Measurements from ENCODE around the gene CDC16.

The CDC16 gene

DNA sequence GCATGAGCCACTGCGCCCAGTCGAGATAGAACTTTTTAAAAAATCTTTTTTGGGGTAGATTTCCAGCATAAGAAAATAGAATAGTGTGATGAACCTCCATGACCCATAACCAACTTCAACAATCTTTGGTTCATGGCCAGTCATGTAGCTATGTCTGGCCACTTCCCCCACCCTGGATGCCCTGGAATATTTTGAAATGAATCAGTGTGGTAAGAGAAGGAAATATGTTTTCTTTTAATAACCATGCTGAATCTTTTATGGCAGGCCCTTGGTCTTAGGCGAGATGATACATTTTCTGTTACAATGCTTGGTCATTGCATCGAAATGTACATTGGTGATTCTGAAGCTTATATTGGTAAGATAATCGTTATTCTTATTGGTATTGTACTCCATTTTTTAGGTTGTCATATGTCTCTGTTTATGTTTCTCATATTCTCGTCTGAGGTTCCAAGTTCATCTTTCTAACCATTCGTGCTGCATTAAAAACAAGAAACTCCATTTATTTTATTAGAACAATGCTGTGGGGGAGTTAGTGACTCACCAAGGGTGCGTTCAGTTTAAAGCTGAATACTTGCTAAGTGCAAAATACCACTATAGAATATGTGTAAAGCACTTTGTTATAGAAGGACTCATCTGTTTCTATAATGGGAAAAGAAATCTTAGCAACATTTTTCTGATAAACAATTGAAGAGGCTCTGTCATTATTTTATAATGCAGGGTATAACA is 30.4 kb downstream of the CDC16 start:
- no peak for DNase-seq

DNA sequence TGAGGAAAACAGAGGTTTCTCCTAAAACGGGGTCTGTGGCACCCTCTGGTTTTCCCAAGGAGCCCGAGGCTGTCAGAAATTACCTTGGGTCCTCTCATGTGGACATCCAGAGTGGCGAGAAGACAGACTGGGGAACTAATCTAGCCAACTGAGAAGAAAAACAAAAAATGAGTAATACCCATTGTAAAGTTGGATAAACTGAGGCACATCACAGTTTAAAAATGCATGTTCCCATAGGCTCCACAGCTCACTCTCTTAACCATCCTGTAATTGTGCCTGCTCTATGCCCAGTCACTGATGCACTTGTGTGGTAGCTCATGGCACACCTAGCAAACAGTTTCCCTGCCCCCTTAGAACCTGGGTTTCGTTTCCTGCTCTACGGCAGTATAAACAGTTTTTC is 31.5 kb downstream of the CDC16 start:
- DNase-seq = no peak

DNA sequence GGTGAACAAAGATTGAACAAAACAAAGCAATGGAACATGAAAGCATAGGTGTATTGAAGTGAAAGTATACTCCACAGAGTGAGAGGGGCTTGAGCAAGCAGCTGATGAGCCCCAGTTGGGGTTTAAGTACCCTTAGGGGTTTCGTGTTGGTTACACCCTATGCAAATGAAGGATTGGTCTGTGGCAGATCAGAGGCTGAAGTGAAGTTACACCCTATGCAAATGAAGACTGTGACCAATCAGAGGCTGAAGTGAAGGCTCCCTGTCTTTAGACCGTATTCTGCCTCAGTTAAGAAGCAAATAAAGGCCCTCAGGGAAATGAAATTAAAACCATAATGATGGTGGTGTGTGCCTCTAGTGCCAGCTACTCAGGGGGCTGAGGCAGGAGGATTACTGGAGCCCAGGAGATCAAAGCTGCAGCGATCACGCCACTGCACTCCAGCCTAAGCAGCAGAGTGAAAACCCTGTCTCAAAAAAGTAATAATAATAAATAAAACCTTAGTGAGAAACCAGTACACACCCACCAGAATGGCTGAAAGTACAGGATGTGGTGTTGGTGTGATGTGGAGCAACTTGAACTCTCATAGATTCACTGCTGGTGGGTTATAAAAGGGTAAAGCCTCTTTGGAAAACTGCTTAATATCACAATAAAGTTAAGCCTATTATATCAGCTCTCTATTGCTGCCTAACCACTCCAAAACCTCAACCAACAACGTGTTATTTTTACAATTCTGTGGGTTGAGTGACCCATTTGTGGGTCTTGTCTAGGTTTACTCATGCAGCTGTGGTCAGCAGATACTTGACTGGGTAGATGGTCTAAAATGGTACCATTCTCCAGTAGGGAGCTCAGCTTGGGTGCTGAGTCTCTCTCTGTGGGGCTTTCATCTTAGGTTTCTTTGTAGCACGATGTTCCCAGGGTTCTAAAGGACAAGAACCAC is 33.9 kb downstream of the CDC16 start:
- no peak for DNase-seq

DNA sequence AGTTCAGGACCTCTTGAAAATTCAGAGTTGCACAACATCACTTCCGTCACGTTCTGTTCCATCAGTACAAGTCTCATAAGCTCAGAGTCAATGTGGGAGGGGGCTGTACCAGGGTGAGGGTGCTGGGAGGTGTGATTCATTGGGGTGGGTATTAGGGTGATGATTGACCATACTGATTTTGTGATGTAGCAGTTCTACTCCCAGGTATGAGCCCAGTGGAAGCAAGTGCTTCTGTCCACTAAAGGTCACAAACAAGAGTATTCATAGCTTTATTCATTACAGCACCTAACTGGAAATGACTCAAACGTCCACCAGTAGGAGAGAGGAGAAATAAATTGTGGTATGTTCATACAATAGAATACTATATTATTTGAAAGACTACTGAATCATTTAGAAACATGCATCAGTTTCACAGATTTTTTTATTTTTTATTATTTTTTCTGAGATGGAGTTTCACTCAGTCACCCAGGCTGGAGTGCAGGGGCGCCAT is 34.6 kb downstream of the CDC16 start:
- DNase-seq = no peak

DNA sequence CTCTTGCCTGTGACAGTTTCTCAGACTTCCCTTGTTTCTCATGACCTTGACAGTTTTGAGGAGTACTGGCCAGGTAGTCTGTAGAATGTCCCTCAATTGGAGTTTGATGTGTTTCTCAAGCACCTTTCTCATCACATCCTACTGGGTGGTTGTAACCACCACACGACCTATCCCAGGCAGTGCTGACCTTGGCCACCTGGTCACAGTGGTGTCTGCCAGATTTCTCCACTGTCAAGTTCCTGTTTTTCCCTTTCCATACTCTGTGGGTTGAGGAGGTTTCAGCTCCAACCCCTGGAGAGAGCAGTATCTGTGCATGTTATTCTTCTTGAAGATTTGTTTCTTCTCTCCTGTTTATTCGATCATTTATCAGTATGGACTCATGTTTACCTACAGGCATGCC is 38.3 kb downstream of the CDC16 start:
- DNase-seq = no peak

DNA sequence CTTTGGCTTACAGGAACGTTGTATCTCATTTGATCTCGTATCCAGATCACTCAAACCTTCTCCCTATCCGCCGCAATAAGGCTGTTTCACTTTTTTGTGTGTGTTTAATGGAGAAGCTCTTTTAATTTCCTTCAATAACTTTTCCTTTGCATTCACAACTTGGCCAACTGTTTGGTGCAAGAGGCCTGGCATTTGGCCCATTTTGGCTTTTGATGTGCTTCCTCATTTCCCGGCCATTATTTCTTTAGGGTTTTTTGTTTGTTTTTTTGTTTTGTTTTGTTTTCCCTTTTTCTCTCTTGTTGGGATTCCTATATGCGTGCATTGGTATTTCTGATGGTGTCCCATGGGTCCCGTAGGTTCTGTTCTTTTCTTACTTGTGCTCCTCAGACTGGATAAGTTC is 40.6 kb downstream of the CDC16 start:
- no peak for DNase-seq

DNA sequence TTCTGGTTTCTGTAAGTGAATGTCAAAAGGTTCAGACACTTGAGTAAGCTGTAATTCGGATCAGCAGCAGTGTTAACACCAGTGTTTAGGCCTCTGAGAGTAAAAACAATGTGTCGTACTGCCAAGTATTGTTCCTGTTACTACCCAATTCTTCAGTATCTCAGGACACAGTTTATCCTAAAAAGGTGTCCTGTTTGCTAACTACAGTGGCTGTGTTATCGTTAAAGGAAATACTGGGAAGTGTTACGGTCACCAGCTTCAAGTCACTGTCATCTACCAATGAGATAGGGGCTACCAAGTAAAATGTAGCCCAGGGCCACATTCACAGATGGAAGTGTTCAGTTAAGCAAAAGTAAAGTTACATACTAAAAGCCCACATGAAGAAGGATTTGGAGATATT is 44.4 kb downstream of the CDC16 start:
- DNase-seq = no peak

DNA sequence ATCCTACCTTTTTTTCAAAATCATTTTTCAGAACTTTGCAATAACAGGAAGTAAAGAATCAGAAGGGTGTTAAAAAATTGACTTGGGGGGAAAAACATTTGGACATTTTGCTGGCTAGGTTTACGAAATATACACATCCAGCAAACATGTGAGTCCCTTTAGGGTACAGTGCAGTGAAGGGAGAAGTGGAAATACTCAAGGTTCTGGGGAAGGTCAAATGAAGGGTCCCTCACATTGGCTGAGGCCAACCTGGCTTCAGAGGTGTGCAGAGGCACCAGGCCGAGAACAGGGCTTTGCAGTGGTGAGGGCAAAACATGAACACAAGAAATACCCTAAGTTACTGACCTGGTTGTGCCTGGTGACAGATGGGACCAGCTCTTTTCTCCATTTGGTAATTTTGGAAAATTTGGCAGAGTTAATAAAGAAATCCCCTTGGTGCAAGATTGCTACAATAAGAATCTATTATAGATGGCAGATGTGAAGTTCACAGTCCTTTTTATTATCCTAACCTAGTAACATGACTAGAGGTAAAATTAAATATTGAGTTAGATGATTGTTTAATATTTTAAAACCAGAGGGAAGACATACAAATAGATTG is 45.2 kb downstream of the CDC16 start:
- DNase-seq = no peak

DNA sequence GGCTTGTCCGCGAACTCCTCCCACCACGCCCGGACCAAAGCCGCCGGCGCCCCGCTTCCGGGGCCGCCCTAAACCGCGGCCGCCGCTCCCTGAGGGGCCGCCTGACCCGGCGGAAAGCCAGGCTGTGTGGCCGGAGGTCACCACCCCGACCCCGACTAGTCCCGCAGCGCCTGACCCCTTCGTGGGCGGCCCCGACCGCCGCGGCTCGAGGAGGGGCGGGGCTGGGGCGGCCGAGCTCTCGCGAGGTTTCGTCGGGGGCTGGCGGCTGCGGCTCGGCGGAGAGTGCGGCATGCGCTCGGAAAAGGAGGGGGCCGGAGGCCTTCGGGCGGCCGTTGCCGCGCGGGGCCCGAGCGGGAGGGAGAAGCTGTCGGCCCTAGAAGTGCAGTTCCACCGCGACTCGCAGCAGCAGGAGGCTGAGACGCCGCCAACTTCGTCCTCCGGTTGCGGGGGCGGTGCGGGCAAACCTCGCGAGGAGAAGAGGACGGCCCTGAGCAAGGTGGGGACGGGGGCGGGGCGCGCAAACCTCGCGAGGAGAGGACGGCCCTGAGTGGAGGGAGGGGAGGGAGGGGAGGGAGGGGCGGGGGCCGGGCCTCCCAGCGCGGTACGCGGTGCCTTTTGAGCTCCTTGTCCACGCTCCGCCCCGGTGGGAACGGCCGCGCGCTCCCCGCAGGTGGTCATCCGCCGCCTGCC is 46.8 kb downstream of the CDC16 start, which contains the start of gene UPF3A:
UPF3A (plus strand) TSS at position 251 of the 690 bp plus-strand sequence; CDS start at position 290, 39 bp downstream.
- peak; percentile 97 for DNase-seq

DNA sequence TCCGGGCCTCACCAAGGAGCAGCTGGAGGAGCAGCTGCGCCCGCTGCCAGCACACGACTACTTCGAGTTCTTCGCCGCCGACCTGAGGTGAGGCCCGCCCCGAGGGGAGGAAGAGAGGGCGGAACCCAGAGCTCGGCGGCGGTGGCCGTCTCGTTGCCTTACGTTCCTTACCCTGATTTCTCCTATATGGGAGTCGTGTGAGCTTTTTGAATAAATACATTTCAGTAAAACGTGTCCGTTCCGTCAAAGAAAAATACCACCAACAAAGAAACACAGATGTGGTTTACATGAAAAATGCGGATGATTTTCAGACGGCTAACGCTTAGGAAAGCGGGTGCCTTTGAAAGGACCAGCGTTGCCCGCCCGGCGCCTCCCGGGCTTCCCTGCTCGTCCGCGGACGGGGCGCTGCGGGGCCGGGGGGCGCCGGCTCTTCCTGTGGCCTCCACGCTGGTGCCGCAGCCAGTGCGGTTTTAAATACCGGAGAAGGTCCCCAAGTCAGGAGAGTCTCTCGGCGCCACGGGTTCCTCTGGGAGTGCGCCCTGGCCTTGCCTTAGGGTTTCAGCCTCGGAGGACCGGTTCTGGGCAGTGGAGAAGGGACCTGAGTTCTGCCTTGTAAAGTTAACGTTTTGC is 47.5 kb downstream of the CDC16 start:
- DNase-seq = peak; percentile 45

DNA sequence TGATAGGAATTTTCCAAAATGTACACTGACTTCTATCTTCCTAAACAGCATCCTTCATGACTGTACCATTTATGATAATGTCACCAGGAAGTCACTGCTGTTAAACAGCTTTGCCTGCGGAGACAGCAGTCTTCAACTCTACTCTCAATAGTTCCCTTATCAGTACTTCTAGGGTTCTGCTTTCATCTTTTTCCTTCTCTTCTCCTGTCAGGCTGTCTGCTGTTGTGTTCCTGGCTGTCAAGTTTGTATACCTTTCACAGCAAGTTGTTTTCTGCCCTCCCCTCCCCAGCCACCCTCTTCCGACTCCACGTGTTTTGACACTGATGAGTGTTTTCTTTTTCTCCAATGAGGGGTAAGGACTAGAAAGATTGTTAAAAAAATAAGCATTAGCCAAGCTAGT is 48.9 kb downstream of the CDC16 start:
- DNase-seq = no peak

DNA sequence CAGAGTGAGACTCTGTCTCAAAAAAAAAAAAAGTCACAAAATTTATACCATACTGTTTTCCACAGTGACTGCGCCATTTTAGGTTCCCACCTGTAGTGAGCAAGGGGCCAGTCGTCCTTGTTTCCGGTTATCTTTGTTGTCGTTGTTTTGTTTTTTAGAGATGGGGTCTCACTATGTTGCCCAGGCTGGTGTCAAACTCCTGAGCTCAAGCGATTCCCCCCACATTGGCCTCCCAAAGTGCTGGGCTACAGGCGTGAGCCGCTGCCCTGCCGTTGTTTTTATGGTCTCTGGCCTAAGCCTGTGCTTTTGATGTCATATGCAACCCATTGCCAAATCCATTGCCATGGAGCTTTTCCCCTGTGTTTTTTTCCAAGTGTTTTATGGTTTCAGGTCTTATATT is 50.0 kb downstream of the CDC16 start:
- DNase-seq = no peak

DNA sequence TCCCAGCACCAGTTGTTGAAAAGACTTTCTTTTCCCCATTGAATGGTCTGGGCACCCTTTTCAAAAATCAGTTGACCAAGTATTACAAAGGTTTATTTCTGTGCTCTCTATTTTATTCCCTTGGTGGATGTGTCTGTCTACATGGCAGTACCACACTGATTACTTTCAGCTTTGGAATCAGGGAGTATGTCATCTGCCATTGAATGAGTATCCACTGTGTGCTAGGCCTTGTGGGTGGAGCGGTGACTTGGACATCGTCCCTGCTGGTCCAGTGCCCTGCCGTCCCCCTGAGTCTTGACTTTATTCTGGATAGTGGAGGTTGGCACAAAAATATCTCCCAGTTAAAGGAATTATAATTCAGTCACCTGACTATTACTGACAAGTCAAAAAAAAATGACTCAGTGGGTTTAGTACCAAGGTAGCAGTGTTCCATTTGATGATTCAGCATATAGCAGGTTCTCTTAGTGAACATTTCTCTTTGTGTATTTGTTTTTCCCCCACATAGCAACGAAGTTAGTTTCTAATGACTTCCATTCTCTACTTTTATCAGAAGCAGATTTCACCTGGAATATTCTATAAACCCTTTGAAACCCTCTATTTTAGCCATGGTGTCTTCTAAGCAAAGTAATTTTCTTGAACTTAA is 50.6 kb downstream of the CDC16 start:
- no peak for DNase-seq

DNA sequence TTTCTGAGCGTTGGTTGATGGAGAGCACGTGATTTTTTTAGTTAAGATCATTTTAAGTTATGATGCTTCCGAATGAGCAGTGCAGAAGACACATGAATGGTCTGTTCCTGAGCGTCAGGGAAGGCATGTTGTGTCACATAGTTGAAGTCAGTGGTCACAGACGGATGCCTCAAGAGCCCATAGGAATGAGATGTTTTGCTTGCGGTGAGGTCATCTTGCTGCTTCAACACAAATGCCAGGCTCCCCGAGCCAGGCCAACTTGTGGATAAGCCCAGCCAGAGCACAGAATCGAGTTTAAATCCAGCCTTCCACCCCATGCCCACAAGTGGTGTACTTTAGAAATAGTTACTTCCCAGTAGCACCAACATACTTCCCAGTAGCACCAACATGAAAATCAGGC is 52.1 kb downstream of the CDC16 start:
- DNase-seq = no peak

DNA sequence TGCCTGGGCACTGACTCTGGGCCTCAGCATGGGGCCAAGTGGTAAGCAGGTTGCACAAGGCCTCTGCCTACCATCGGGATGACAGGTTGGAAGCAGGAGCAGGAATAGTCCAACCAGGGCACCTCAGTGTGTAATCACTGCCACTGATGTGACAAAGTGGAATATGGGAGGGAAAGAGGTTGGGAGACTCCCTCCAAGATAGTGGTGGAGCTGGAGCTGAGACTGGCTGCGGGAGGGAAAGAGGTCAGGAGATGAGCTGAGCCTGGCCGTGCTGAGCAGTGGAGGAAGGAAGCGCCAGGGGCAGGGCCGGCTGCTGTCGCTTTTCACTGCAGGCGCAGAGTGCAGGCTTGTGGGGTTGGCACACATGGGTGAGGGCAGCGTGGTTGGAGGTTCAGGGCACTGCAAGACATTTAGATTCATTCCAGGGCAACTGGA is 53.5 kb downstream of the CDC16 start:
- no peak for DNase-seq

DNA sequence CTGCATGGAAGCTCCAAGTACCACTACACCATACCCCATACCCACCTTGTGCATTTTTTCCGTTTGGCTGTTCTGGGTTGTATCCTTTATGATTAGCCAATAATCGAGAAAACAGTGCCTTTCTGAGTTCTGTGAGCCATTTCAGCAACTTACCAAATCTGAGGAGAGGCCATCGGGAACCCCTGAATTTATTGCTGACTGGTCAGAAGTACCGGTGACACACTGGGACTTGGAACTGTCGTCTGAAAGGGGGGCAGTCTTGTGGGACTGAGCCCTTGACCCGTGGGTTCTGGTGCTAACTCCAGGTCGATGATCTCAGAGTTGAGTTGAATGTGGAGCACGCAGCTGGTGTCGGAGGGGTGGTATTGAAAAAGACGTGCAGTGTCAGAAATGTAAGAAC is 61.8 kb downstream of the CDC16 start:
- DNase-seq = no peak

DNA sequence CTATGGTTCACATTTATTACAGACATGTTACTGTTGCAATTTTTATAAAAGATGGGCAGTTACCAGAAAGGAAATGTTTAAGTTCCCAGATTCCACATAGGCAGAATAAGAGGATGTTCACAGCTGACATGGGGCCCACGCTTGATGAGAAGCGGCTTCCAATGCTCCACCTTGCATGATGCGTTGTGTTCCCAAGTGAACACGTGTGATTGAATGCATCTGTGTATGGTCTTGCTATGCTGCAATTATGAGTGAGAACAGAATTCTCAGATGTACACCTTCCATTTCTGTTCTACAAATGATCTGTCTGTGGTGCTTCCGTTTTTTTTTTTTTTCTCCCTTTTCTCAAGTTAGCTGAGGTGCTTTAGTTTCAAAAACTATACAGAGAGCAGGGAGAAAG is 62.2 kb downstream of the CDC16 start:
- DNase-seq = no peak

DNA sequence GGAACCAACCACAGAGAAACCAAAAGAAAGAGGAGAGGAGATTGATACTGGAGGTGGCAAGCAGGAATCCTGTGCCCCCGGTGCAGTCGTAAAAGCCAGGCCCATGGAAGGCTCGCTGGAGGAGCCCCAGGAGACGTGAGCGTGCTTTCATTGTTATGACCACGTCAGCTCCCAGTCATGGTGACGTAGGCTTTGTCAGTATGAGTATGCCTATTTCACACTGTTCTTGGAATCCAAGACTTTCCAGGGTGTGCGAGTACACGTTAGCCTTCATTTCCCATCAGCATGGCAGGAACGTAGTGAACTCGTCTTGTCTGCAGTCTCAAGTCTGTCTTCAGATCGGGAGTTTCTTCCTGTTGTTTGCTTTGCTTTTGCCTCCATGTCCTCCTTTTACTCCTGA is 64.2 kb downstream of the CDC16 start:
- no peak for DNase-seq

DNA sequence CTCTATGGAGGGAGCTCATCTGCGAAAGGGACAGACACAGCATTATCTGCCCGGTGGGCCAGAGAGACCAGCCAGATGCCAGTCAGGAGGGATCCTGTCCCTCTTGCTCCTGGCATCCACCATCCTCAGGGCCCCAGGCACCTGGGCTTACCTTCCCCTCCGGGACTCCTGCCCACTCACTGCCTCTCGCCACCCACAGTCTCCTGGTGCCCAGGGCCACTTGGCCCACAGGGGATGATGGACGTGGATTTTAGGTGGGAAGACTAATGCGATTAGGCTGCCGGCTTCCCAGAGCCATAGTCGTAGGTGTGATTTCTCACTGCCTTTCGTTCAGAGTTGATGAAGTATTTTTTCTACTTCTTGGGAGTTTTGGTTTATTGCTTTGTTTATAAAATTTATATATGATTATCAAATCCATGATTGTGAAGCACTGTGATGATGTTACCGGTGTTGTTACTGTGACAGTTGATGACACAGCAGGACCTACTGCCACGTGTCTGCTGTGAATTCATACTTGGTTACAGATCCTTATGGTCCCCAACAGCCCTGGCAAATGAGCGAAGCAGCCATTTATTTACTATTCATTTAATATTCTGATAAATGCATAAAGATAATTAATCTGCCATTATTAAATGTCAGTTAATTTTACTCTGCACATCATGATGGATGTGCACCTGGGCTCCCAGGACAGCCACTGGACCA is 65.1 kb downstream of the CDC16 start:
- DNase-seq = no peak

DNA sequence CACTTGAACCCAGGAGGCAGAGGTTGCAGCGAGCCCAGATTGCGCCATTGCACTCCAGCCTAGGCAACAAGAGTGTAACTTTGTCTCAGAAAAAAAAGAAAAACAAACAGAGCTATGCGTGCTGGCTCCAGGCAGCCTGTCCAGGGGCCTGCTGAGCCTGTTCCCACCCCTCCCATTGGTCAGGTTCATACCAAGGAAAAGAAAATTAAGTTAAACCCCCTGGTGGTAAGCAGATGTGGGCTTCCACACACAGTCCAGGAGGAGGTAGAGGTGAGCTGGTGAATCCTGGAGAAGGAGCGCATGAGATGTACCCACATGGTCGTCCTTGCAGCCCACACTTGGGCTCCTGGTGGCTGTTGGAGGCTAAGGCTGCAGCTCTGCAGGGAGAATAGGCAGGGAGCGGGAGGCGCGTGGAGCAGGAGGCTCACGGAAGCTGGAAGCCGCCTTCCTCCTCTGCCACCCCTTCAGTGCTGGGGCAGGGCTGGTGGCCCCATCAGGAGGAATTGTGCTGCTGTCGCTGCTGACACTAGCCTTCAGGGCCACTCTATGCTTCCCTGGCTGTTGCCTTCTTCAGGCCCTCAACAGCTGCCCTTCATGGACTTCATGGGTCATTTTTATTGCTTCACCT is 69.1 kb downstream of the CDC16 start:
- DNase-seq = no peak
